HEK293 (cell line): ENCODE results near the gene GLRX.

Experiments
- CTCF ChIA-PET: fragments of 350-600 bp; formaldehyde crosslinking; extraction: SDS; loops from one replicate; lab custom pipeline; 2021; ENCODE audit warnings: antibody characterized with exemption; lab: Yijun Ruan, JAX
- POLR2A ChIA-PET: fragments of 300-600 bp; formaldehyde crosslinking; extraction: SDS; loops from one replicate; lab custom pipeline; 2020; ENCODE audit warnings: antibody characterized with exemption, inconsistent platforms; lab: Yijun Ruan, JAX
- H3K27ac ChIP-seq: fragments of 200-500 bp; sonication (Bioruptor generic); 2 replicates; pipeline ENCODE4 v1.5.1; 2014; ENCODE audit warnings: low read depth, low read length, control low read depth, inconsistent platforms; ENCODE audit errors: extremely low read depth
- H3K36me3 ChIP-seq, 2 experiments: fragments of 200-500 bp in 1 of 2; sonication (Bioruptor generic) in 1 of 2; 1 replicate in 1 of 2; 2 replicates in 1 of 2; pipeline ENCODE4 v1.5.1; 2014 to 2017; ENCODE audit warnings: inconsistent platforms in 2 of 2, low read length in 2 of 2; ENCODE audit not compliant: control insufficient read depth in 2 of 2, insufficient read depth in 1 of 2
- H3K4me1 ChIP-seq: fragments of 200-500 bp; sonication (Bioruptor generic); 2 replicates; pipeline ENCODE4 v1.5.1; 2014; ENCODE audit warnings: mild to moderate bottlenecking, low read length, inconsistent platforms; ENCODE audit not compliant: control insufficient read depth, insufficient read depth
- H3K4me3 ChIP-seq: 2 replicates; pipeline ENCODE4 v1.5.1; 2011; ENCODE audit warnings: low read depth, mild to moderate bottlenecking, control low read depth, low read length, moderate library complexity
- H3K9me3 ChIP-seq: fragments of 200-500 bp; sonication (Bioruptor generic); 2 replicates; pipeline ENCODE4 v1.5.1; 2014; ENCODE audit warnings: low read depth, low read length, inconsistent platforms; ENCODE audit not compliant: control insufficient read depth, insufficient read depth
- BCL11B ChIP-seq: fragments of 450-650 bp; formaldehyde crosslinking; IDR thresholded peaks from 2 replicates; pipeline ENCODE4 v1.5.1; 2016; ENCODE audit warnings: low read depth, missing biosample characterization, missing genetic modification characterization
- EGR2 ChIP-seq: fragments of 450-650 bp; formaldehyde crosslinking; IDR thresholded peaks from 2 replicates; pipeline ENCODE4 v1.5.1; 2016; ENCODE audit warnings: low read depth, missing biosample characterization, missing genetic modification characterization
- FEZF1 ChIP-seq: fragments of 450-650 bp; formaldehyde crosslinking; IDR thresholded peaks from 2 replicates; pipeline ENCODE4 v1.5.1; 2016; ENCODE audit warnings: missing biosample characterization, missing genetic modification characterization
- GLIS1 ChIP-seq: fragments of 450-650 bp; formaldehyde crosslinking; IDR thresholded peaks from 2 replicates; pipeline ENCODE4 v1.5.1; 2016; ENCODE audit warnings: missing biosample characterization, missing genetic modification characterization
- MYNN ChIP-seq: fragments of 450-650 bp; formaldehyde crosslinking; IDR thresholded peaks from 2 replicates; pipeline ENCODE4 v1.5.1; 2016; ENCODE audit warnings: missing biosample characterization, missing genetic modification characterization, borderline replicate concordance
- TCF7L2 ChIP-seq: IDR thresholded peaks from 2 replicates; pipeline ENCODE4 v1.6.1; 2011; ENCODE audit warnings: low read depth, mild to moderate bottlenecking, inconsistent platforms, low read length, moderate library complexity, borderline replicate concordance
- YY1 ChIP-seq: fragments of 450-650 bp; formaldehyde crosslinking; IDR thresholded peaks from 2 replicates; pipeline ENCODE4 v1.5.1; 2018; ENCODE audit warnings: missing biosample characterization, missing genetic modification characterization
- ZBTB17 ChIP-seq: fragments of 450-650 bp; formaldehyde crosslinking; IDR thresholded peaks from 2 replicates; pipeline ENCODE4 v1.5.1; 2016; ENCODE audit warnings: missing biosample characterization, missing genetic modification characterization
- ZBTB21 ChIP-seq: fragments of 450-650 bp; formaldehyde crosslinking; IDR thresholded peaks from 2 replicates; pipeline ENCODE4 v1.5.1; 2017; ENCODE audit warnings: missing biosample characterization, missing genetic modification characterization
- ZNF169 ChIP-seq: fragments of 450-650 bp; formaldehyde crosslinking; IDR thresholded peaks from 2 replicates; pipeline ENCODE4 v1.5.1; 2016; ENCODE audit warnings: missing biosample characterization, missing genetic modification characterization
- ZNF555 ChIP-seq: fragments of 450-650 bp; formaldehyde crosslinking; conservative IDR thresholded peaks from 2 replicates; pipeline ENCODE4 v1.5.1; 2017; ENCODE audit warnings: missing biosample characterization, mild to moderate bottlenecking, missing genetic modification characterization, inconsistent platforms
- ZNF561 ChIP-seq: fragments of 450-650 bp; IDR thresholded peaks from 2 replicates; pipeline ENCODE4 v1.5.1; 2018; ENCODE audit warnings: missing biosample characterization, missing genetic modification characterization, borderline replicate concordance
- ZNF624 ChIP-seq: fragments of 450-650 bp; formaldehyde crosslinking; IDR thresholded peaks from 2 replicates; pipeline ENCODE4 v1.5.1; 2017; ENCODE audit warnings: missing biosample characterization, missing genetic modification characterization
- ZNF830 ChIP-seq: fragments of 450-650 bp; IDR thresholded peaks from 2 replicates; pipeline ENCODE4 v1.5.0; 2018; ENCODE audit warnings: missing biosample characterization, missing genetic modification characterization, low read depth, mild to moderate bottlenecking, moderate library complexity
- TF ChIP-seq, protein P1 (sequence below): fragments of 450-650 bp; formaldehyde crosslinking; IDR thresholded peaks from 2 replicates; pipeline ENCODE4 v1.5.1; 2016; ENCODE audit warnings: missing biosample characterization, missing genetic modification characterization
- TF ChIP-seq, protein P2 (sequence below): fragments of 450-650 bp; formaldehyde crosslinking; IDR thresholded peaks from 2 replicates; pipeline ENCODE4 v1.5.1; 2016; ENCODE audit warnings: missing biosample characterization, missing genetic modification characterization

Gene GLRX

DNA sequence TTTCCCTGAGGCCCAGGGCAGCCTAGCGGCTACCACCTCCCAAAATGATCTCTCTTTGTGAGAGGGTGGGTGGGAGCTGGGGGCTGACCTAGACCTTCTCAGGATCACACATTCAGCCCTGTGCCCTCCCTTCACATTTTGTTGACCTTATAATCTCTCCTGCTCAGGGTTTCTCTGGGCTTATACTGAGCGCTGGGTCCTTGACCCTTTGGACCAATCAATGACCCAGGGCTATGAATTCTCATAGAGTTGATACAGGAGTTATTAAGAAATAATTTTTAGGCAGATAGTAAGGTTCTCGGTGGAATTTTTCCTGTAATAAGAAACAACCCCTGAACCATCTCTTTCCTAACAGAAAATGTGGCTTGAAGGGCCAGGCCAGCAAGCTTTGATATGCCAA is 22.0 kb downstream of the GLRX start:
- H3K27ac ChIP-seq: no peak overlapping the region
- no peaks in the 10 kb centered on the region for H3K9me3 ChIP-seq
- H3K36me3 ChIP-seq: no peaks in the 10 kb centered on the region
- no peak overlapping the region for H3K4me3 ChIP-seq
- TF ChIP-seq ZNF561 (no peak), EGR2 (tag by site-specific recombination) (no peak), YY1 (tag by site-specific recombination) (no peak), ZBTB17 (tag by site-specific recombination) (no peak), ZNF830 (no peak), TCF7L2 (no peak), GLIS1 (tag by site-specific recombination) (no peak), ZNF624 (tag by site-specific recombination) (no peak), MYNN (tag by site-specific recombination) (no peak), ZNF169 (no peak), ZBTB21 (tag by site-specific recombination) (no peak), ZNF555 (tag by site-specific recombination) (no peak), BCL11B (tag by site-specific recombination) (no peak)
- TF ChIP-seq, protein P1, sequence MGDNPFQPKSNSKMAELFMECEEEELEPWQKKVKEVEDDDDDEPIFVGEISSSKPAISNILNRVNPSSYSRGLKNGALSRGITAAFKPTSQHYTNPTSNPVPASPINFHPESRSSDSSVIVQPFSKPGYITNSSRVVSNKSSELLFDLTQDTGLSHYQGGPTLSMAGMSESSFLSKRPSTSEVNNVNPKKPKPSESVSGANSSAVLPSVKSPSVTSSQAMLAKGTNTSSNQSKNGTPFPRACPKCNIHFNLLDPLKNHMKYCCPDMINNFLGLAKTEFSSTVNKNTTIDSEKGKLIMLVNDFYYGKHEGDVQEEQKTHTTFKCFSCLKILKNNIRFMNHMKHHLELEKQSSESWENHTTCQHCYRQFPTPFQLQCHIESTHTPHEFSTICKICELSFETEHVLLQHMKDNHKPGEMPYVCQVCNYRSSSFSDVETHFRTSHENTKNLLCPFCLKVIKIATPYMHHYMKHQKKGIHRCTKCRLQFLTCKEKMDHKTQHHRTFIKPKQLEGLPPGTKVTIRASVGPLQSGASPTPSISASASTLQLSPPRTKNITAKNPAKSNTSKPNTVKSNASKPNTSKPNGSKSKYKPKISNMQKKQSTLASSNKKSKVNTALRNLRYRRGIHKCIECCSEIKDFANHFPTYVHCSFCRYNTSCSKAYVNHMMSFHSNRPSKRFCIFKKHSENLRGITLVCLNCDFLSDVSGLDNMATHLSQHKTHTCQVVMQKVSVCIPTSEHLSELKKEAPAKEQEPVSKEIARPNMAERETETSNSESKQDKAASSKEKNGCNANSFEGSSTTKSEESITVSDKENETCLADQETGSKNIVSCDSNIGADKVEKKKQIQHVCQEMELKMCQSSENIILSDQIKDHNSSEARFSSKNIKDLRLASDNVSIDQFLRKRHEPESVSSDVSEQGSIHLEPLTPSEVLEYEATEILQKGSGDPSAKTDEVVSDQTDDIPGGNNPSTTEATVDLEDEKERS (tag by site-specific recombination): no peak
- CTCF ChIA-PET: interaction anchor here (0.6 to 1.6 kb wide), 3 partner anchors 19 to 46 kb away, joined by 3 to 8 read pairs (median 5); no protein-coding TSS in a partner anchor
- no peaks in the 10 kb centered on the region for H3K4me1 ChIP-seq
- POLR2A ChIA-PET: no interaction called here

DNA sequence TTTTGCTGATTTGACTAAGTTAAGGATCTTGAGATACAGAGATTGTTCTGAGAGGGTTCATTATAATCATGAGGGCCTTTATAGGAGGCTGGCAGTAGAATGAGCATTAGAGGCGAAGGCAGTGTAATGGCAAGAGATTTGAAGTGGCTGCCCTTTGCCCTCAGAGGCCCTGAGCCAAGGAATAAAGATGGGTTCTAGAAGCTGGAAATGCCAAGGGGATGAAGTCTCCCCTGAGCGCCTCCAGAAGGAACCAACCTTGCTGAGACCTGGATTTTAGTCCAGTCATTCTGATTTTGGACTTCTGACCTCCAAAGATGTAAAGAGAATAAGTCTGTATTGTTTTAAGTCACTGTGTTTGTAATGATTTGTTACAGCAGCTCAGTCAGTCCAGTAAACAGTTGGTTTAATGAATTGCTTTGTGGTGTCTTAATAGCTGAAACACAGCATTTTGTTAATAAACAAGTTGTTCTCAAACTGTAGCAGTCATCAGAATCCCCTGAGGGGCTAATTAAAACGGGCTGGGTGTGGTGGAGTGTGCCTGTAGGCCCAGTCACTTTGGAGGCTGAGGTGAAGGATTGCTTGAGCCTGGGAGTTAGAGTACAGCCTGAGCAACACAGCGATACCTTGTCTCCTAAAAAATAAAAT is 23.2 kb downstream of the GLRX start:
- Histone ChIP-seq H3K4me3 (no peak overlapping the region), H3K27ac (no peak overlapping the region), H3K9me3 (no peaks in the 10 kb centered on the region), H3K4me1 (no peaks in the 10 kb centered on the region), H3K36me3 (peaks cover 2 to 5% of the 10 kb centered on the region in 2 experiments; a peak in 2 of 3 replicates)
- ChIA-PET CTCF (interaction anchor here (1.6 kb wide), 1 partner anchor 18 kb away, joined by 5 read pairs; no protein-coding TSS in a partner anchor), POLR2A (no interaction called here)
- TF ChIP-seq ZNF830 (no peak), FEZF1 (tag by site-specific recombination) (peak; percentile 42; the same call in 1 of the 2 replicates)
- TF ChIP-seq, protein P2, sequence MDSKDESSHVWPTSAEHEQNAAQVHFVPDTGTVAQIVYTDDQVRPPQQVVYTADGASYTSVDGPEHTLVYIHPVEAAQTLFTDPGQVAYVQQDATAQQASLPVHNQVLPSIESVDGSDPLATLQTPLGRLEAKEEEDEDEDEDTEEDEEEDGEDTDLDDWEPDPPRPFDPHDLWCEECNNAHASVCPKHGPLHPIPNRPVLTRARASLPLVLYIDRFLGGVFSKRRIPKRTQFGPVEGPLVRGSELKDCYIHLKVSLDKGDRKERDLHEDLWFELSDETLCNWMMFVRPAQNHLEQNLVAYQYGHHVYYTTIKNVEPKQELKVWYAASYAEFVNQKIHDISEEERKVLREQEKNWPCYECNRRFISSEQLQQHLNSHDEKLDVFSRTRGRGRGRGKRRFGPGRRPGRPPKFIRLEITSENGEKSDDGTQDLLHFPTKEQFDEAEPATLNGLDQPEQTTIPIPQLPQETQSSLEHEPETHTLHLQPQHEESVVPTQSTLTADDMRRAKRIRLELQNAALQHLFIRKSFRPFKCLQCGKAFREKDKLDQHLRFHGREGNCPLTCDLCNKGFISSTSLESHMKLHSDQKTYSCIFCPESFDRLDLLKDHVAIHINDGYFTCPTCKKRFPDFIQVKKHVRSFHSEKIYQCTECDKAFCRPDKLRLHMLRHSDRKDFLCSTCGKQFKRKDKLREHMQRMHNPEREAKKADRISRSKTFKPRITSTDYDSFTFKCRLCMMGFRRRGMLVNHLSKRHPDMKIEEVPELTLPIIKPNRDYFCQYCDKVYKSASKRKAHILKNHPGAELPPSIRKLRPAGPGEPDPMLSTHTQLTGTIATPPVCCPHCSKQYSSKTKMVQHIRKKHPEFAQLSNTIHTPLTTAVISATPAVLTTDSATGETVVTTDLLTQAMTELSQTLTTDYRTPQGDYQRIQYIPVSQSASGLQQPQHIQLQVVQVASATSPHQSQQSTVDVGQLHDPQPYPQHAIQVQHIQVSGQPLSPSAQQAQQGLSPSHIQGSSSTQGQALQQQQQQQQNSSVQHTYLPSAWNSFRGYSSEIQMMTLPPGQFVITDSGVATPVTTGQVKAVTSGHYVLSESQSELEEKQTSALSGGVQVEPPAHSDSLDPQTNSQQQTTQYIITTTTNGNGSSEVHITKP (tag by site-specific recombination): no peak
